ENCODE data around the gene CC2D2B. TPM values are rescaled to one million over a fixed set of nuclear protein-coding genes. Genes with fewer than 3 reads are reported as not detected.

The CC2D2B gene
- total and polyA plus RNA-seq, 2 experiments from 2014 or later, result 0.24 to 0.92 TPM

- peaks cover 4% of the 10 kb centered on the region for H3K27me3 Mint-ChIP-seq (ENCODE audit: insufficient read depth, low read depth, poor library complexity)
- ATAC-seq, result no peak
- H4K20me1 ChIP-seq (replicated peaks; ENCODE audit: insufficient read depth), result no peaks in the 10 kb centered on the region
Measured at GRCh38 chr10:96021332-96021731, 113.6 kb downstream of the CC2D2B start.

GRCh38 chr10:96022739-96023138, 115.0 kb downstream of the CC2D2B start:
- H3K36me3 Mint-ChIP-seq (ENCODE audit: low read depth), result no peaks in the 10 kb centered on the region
- no peak for TF ChIP-seq REST (IDR thresholded peaks at IDR 0.05; ENCODE audit: unreplicated experiment)
- no peak for TF ChIP-seq ETS1 (IDR thresholded peaks at IDR 0.05)
- TF ChIP-seq ZNF462 (CRISPR knock-in tag; IDR thresholded peaks at IDR 0.05), result no peak
- no peak for TF ChIP-seq NANOG (IDR thresholded peaks at IDR 0.05; ENCODE audit: borderline replicate concordance)
- TF ChIP-seq STAT1 (IDR thresholded peaks at IDR 0.05; ENCODE audit: unreplicated experiment), result no peak
- TF ChIP-seq EZH2phosphoT487 (IDR thresholded peaks at IDR 0.05; ENCODE audit: unreplicated experiment), result no peak
- no peak for TF ChIP-seq JUNB (IDR thresholded peaks at IDR 0.05; ENCODE audit: unreplicated experiment)
- no peak for TF ChIP-seq POLR2AphosphoS5 (IDR thresholded peaks at IDR 0.05; ENCODE audit: low read depth)
- no peak for TF ChIP-seq ZNF114 (CRISPR knock-in tag; IDR thresholded peaks at IDR 0.05)
- no peak for TF ChIP-seq CREB1 (CRISPR knock-in tag; IDR thresholded peaks at IDR 0.05; ENCODE audit: low read depth)
- TF ChIP-seq EZH2 (IDR thresholded peaks at IDR 0.05; ENCODE audit: low read depth, unreplicated experiment), result no peak
- TF ChIP-seq ZNF331 (CRISPR knock-in tag; IDR thresholded peaks at IDR 0.05; ENCODE audit: low read depth), result no peak

More at GRCh38 chr10:96021332-96021731, 113.6 kb downstream of the CC2D2B start:
- no peaks in the 10 kb centered on the region for H3F3A ChIP-seq (replicated peaks; ENCODE audit: low read depth)
- no peak overlapping the region for H3K4me3 ChIP-seq
- H3K4me2 ChIP-seq, result no peak overlapping the region
- DNase-seq (ENCODE audit: low spot score), result no peak
- H2AFZ ChIP-seq, result no peak overlapping the region
- no peaks in the 10 kb centered on the region for H3K79me2 ChIP-seq (replicated peaks; ENCODE audit: insufficient read depth)
- Mint-ChIP-seq H3K4me1 (no peaks in the 10 kb centered on the region), H3K27ac (no peak overlapping the region), H3K36me3 (ENCODE audit: low read depth) (no peaks in the 10 kb centered on the region), H3K4me3 (no peak overlapping the region), H3K9me3 (no peaks in the 10 kb centered on the region)
- TF ChIP-seq POLR2AphosphoS5 (IDR thresholded peaks at IDR 0.05; ENCODE audit: low read depth) (no peak), CREB1 (CRISPR knock-in tag; IDR thresholded peaks at IDR 0.05; ENCODE audit: low read depth) (no peak), JUNB (IDR thresholded peaks at IDR 0.05; ENCODE audit: unreplicated experiment) (no peak), ZNF331 (CRISPR knock-in tag; IDR thresholded peaks at IDR 0.05; ENCODE audit: low read depth) (no peak), ZNF114 (CRISPR knock-in tag; IDR thresholded peaks at IDR 0.05) (no peak)
- no peaks in the 10 kb centered on the region for H3K9me2 ChIP-seq (ENCODE audit: insufficient read depth)
- H3K27ac ChIP-seq (ENCODE audit: low read depth), result no peak overlapping the region
- H3K4me1 ChIP-seq (ENCODE audit: insufficient read depth), result no peaks in the 10 kb centered on the region
- no peaks in the 10 kb centered on the region for H3K36me3 ChIP-seq (ENCODE audit: insufficient read depth)
- H3K27me3 ChIP-seq (ENCODE audit: insufficient read depth), result no peaks in the 10 kb centered on the region

More at GRCh38 chr10:96022739-96023138, 115.0 kb downstream of the CC2D2B start:
- Histone ChIP-seq H3F3A (replicated peaks; ENCODE audit: low read depth) (no peaks in the 10 kb centered on the region), H3K79me2 (replicated peaks; ENCODE audit: insufficient read depth) (no peaks in the 10 kb centered on the region), H3K4me3 (no peak overlapping the region), H3K27me3 (ENCODE audit: insufficient read depth) (no peaks in the 10 kb centered on the region), H2AFZ (no peak overlapping the region), H3K4me2 (no peak overlapping the region), H3K4me1 (ENCODE audit: insufficient read depth) (no peaks in the 10 kb centered on the region), H3K9me2 (ENCODE audit: insufficient read depth) (no peaks in the 10 kb centered on the region), H4K20me1 (replicated peaks; ENCODE audit: insufficient read depth) (no peaks in the 10 kb centered on the region), H3K36me3 (ENCODE audit: insufficient read depth) (no peaks in the 10 kb centered on the region), H3K27ac (ENCODE audit: low read depth) (no peak overlapping the region)
- DNase-seq (ENCODE audit: low spot score) (no peak), ATAC-seq (no peak)
- H3K4me1 Mint-ChIP-seq, result no peaks in the 10 kb centered on the region
- H3K4me3 Mint-ChIP-seq, result no peak overlapping the region
- H3K9me3 Mint-ChIP-seq, result no peaks in the 10 kb centered on the region
- H3K27me3 Mint-ChIP-seq (ENCODE audit: insufficient read depth, low read depth, poor library complexity), result peaks cover 4% of the 10 kb centered on the region
- H3K27ac Mint-ChIP-seq, result no peak overlapping the region

Measured in GM23338 (cell line).